ENCODE measurements around the gene CTNNA1.

- no peak for TF ChIP-seq CTCF (IDR thresholded peaks at IDR 0.05; ENCODE audit: insufficient read depth, low read length, poor library complexity, severe bottlenecking)
- no peak for TF ChIP-seq EZH2phosphoT487 (conservative IDR thresholded peaks at IDR 0.05; ENCODE audit: low read length)
Measured at GRCh38 chr5:138752951-138753793, at the start of gene CTNNA1.

All from SU-DHL-6 (cell line).